GM12891 (cell line): ENCODE results near the gene XRRA1.
A peak's percentile ranks its signal among the peaks of the same experiment; 100 is the strongest.
"Not testable (repeated sequence)": the region's sequence is repeated elsewhere in the genome, so short reads cannot be mapped to it uniquely, and the experiment has no call there.

ENCODE experiments used
- DNase-seq: peaks from one replicate; pipeline ENCODE4 v3.0.0; 2011; ENCODE audit warnings: low spot score; ENCODE audit not compliant: insufficient read length
- FAIRE-seq: peaks from 2 replicates; lab custom pipeline; 2011; peaks lifted over from hg19 to GRCh38; lab: Jason Lieb, UNC
- PAX5 ChIP-seq: IDR thresholded peaks from 2 replicates; pipeline ENCODE4 v1.6.1; 2011; ENCODE audit warnings: low read length, moderate library complexity, mild to moderate bottlenecking; ENCODE audit not compliant: insufficient read depth, severe bottlenecking
- POLR2A ChIP-seq: IDR thresholded peaks from 2 replicates; pipeline ENCODE4 v1.6.1; 2011; ENCODE audit warnings: low read depth, low read length, control low read depth
- POLR2AphosphoS5 ChIP-seq: IDR thresholded peaks from 2 replicates; pipeline ENCODE4 v1.6.1; 2011; ENCODE audit warnings: low read depth, low read length, control low read depth
- POU2F2 ChIP-seq: IDR thresholded peaks from 2 replicates; pipeline ENCODE4 v1.6.1; 2011; ENCODE audit warnings: low read depth, mild to moderate bottlenecking, control low read depth, low read length, moderate library complexity
- SPI1 ChIP-seq: IDR thresholded peaks from 2 replicates; pipeline ENCODE4 v1.6.1; 2011; ENCODE audit warnings: low read depth, low read length, control low read depth
- TAF1 ChIP-seq: IDR thresholded peaks from 2 replicates; pipeline ENCODE4 v1.6.1; 2011; ENCODE audit warnings: low read depth, low read length, control low read depth

Gene XRRA1

DNA sequence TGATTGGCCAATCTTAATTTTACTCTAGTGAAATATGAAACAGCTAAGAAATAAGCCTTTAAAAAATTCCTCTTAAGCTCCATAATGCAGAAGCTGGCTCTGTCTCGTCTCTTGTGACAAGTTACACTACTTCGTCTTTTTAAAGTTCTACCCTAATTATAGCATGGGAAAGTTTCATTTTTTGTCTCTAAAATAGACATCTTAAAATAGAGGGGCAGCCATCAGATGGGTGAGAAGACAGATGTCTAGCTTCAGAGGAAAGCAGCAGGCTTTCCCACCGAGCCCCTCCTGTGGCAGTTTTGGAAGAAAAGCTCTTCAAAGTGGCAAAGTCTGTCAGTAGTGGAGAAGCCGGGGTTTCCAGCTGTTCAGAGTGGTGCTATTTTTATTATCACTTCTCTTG lies 39.5 kb downstream of the XRRA1 start:
- FAIRE-seq (no peak), DNase-seq (no peak)
- TF ChIP-seq TAF1 (no peak), POLR2AphosphoS5 (no peak), SPI1 (no peak), POU2F2 (no peak), POLR2A (no peak), PAX5 (no peak)

DNA sequence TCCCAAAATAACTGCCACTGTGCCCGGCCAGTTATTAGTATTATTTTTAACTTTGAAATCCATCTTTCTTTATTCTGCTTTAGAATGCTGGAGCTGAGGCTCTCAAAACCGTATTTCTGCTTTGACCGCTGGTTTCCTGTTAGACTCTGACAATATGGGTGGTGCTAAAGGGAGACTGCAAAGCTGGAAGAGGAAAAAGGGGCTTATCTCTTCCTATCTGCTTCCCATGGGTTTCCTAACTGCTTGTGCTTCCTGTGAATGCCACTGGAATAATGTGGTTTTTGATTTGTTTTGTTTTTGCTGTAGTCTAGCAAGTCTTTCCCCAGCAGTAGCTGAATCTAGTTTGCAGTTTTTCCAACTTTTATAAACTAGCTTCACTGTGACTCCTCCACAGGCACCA lies 43.6 kb downstream of the XRRA1 start:
- FAIRE-seq, result no peak
- no peak for DNase-seq
- TF ChIP-seq POU2F2 (no peak), POLR2AphosphoS5 (no peak), PAX5 (no peak), SPI1 (no peak), POLR2A (no peak), TAF1 (no peak)

DNA sequence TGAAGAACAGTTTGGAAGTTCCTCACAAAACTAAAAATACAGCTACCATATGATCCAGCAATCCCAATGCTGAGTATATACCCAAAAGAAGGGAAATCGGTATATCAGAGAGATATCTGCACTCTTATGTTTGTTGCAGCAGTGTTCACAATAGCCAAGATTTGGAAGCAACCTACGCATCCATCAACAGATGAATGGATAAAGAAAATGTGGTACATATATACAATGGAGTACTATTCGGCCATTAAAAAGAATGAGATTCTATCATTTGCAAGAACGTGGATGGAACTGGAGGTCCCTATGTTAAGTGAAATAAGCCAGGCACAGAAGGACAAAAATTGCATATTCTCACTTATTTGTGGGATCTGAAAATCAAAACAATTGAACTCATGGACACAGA lies 46.5 kb downstream of the XRRA1 start:
- TF ChIP-seq TAF1 (no peak), SPI1 (no peak), PAX5 (no peak), POU2F2 (no peak), POLR2A (no peak), POLR2AphosphoS5 (no peak)
- DNase-seq (no peak), FAIRE-seq (no peak)

DNA sequence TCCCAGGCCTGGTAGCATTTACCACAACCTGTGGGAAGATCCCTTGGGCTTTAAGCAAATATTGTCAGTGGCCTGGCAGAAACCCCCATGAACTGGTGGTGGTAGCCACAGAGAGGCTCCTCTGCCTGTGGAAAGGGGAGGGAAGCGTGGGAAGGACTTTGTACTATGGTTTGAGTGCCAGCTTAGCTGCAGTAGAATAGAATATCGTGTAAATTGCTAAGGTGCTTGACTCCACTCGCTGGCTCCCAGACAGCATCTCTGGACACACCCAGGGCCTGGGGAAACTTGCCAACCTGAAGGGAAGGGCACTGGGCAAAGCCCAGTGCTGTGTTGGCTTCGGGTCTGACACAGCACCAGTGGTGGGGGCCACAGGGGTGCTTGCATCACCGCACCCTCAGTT lies 52.6 kb downstream of the XRRA1 start:
- TF ChIP-seq SPI1, result no peak
- TF ChIP-seq POLR2A, result no peak
- FAIRE-seq, result no peak
- DNase-seq, result no peak

DNA sequence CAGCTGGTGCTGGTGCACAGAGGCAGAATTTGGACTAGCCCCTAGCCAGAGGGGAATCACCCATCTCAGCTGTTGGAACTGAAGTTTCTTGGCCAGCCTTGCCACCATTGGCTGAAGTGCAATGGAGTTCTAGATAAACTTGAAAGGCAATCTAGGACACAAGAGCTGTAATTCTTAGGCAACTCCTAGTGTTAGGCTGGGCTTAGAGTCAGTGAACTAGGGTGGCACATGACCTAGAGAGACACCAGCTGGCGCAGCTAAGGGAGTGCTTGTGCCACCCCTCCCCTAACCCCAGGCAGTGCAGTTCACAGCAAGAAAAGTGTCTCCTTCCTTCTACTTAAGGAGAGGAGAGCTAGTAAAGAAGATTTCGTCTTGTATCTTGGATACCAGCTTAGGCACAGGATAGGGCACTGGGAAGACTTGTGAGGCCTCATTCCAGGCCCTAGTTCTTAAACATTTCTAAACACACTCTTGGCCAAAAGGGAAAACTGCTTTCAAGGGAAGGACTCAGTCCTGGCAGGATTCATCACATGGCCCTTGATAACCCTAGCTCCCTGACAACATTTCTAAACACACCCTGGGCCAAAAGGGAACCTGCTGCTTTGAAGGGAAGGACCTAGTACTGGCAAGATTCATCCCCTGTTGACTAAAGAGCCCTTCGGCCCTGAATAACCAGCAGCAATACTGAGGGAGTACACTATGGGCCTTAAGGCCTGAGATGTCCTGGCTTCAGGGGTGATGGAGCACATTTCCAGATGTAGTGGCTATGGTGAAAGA lies 53.4 kb downstream of the XRRA1 start:
- no peak for TF ChIP-seq TAF1
- TF ChIP-seq SPI1, result no peak
- TF ChIP-seq POLR2A, result no peak
- TF ChIP-seq PAX5, result no peak
- no peak for TF ChIP-seq POLR2AphosphoS5
- DNase-seq, result no peak
- FAIRE-seq, result no peak

DNA sequence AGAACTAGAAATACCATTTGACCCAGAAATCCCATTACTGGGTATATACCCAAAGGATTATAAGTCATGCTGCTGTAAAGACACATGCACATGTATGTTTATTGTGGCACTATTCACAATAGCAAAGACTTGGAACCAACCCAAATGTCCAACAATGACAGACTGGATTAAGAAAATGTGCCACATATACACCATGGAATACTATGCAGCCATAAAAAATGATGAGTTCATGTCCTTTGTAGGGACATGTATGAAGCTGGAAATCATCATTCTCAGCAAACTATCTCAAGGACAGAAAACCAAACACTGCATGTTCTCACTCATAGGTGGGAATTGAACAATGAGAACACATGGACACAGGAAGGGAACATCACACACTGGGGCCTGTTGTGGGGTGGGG lies 55.9 kb downstream of the XRRA1 start:
- FAIRE-seq, DNase-seq: not testable (repeated sequence)

DNA sequence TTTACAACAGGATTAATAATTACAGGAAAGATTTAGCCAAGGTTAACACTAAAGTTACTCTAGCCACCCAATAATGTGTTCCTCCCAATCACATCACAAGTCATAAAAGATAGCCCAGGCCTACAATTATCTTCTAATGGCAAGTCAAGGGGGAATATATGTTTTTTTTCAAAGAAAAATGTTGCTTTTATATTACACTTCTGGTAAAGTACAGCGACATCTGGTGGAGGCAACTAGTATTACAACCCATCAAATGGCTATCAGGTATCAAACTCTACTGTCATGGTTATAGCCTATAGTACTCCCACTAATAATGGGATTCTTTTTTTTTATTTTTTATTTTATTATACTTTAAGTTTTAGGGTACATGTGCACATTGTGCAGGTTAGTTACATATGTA lies 71.8 kb downstream of the XRRA1 start:
- DNase-seq (no peak), FAIRE-seq (no peak)
- TF ChIP-seq POLR2AphosphoS5, result no peak
- TF ChIP-seq PAX5, result no peak
- TF ChIP-seq SPI1, result no peak
- TF ChIP-seq POU2F2, result no peak
- no peak for TF ChIP-seq POLR2A

DNA sequence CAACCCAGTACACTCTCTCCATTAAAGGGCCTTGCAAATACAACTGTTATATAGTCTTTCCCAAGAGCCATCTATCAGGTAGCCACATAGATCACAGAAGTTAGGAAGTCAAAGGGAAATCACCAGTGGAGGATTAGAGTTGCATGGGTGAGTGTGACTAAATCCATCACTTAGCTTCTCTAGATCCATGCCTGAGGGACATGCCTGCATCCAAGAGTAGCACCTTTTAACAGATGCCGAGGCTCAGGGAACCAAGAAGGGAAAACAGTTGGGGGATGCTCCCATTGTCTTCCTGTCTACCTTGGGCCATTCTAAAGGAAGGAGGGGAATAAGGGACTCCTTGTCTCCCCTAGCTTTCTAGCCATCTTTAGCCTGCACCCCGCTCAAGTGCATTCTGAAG lies 77.9 kb downstream of the XRRA1 start:
- DNase-seq (no peak), FAIRE-seq (no peak)
- TF ChIP-seq SPI1 (no peak), TAF1 (no peak), PAX5 (no peak), POLR2AphosphoS5 (no peak), POLR2A (no peak), POU2F2 (no peak)

DNA sequence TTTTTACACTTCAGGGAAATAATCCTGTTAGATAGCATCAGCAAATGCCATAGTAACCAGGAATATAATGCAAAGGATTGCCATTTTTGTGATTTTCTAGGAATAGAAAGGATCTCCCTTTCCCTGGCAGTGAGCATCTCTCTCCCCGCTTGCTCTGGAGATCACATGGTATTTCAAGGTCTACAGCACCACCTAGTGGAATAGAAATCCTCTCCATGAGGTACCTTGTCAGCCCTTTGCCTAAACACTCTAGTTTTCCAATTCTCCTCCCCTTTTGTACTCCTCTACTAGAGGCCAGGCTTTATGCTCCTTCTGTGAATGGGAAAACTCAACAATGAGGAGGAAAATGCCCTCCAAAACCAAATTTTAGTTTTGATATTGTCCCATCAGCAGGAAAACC lies 78.4 kb downstream of the XRRA1 start:
- no peak for TF ChIP-seq POU2F2
- TF ChIP-seq SPI1, result no peak
- no peak for TF ChIP-seq POLR2AphosphoS5
- no peak for TF ChIP-seq TAF1
- no peak for TF ChIP-seq POLR2A
- no peak for TF ChIP-seq PAX5
- peak; percentile 50 for FAIRE-seq

DNA sequence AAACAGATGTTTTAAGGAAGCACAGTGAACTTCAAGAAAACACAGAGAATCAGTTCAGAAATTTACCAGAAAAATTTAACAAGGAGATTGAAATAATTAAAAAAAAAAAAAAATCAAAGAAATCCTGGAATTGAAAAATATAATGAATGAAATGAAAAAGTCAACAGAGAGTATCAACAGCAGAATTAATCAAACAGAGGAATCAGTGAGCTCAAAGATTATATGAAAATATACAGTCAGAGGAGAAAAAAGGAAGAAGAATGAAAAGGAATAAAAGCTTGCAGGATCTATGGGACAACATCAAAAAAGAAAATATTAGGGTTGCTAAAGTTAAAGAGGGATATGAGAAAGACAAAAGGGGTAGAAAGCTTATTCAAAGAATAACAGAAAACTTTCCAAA lies 82.3 kb downstream of the XRRA1 start:
- DNase-seq (no peak), FAIRE-seq (no peak)
- TF ChIP-seq POLR2AphosphoS5 (no peak), TAF1 (no peak), SPI1 (no peak)

More for the DNA sequence above, 78.4 kb downstream of the XRRA1 start:
- peak; percentile 18 for DNase-seq

DNA sequence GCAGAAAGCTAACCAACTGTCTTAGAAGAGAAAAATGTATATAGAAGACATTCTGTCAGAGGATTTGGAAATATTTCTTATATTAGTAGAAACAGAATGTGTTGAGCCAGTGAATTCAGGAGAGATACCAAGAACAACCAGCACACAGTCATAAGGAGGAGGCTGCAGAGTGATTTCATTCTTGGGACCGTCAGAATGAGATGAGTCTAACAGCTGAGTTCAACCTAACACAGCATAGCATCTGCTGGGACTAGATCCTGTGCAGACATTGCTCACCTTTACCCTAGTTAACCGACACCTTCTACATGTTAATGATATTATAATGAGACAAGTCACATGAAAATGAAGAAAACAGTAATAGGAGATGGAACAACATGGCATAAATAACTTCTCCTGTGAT lies 85.5 kb downstream of the XRRA1 start:
- FAIRE-seq (no peak), DNase-seq (no peak)
- TF ChIP-seq POLR2A (no peak), PAX5 (no peak), SPI1 (no peak), TAF1 (no peak), POU2F2 (no peak), POLR2AphosphoS5 (no peak)
